HUDEP-2 (cell line): ENCODE results near the gene PPP2R2D.
A peak's percentile ranks its signal among the peaks of the same experiment; 100 is the strongest.
"Not testable (repeated sequence)": the region's sequence is repeated elsewhere in the genome, so short reads cannot be mapped to it uniquely, and the experiment has no call there.

Experiments used
- DNase-seq, 76 experiments: peaks; one replicate each; lab custom pipeline; 2025; ENCODE audit not compliant: unreplicated experiment in 76 of 76; lab: John Stamatoyannopoulos, UW

Gene PPP2R2D

GRCh38 chr10:131971591-131971990, 70.8 kb downstream of the PPP2R2D start:
- no peak for DNase-seq

- DNase-seq = peak in 3 of 76 experiments; percentile 6 to 42 (median 19)
Measured at GRCh38 chr10:131972474-131973071, 71.8 kb downstream of the PPP2R2D start.

DNA sequence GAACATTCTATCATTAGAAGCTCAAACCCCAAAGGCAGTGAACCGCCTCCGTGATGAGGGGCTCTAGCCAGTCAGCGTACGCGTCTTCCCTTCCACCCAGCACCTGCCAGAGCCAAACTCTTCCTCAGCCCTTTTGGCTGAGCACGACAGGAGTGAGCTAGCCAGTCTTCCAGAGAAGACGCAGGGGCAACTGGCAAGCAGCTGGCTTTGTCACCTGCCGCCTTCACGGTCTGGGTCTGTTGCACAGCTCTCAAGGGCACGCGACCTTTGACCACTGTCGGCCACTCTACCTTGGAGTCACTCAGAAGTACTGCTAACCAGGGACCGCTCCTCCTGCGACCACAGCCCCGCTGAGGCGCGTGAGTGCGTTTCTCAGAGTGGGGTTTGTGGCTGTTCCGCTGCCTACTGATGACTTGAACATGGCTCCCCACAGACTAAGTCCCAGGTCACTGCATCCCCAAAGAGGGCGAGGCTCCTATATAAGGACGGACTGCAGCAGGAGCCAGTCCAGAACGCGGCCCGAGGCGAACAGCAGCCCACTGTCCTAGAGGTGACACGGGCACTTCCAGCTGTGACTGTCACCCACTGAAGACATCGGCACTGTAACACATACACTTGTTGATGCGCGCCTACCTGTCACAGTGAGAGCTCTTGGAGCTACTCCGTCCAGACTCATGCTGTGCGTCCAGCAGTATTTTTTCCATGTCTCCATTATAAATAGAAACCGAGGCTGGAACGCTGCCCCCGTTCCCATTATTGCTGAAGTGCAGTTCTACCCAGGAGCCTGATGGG, 72.5 kb downstream of the PPP2R2D start:
- no peak for DNase-seq

GRCh38 chr10:131974034-131974817, 73.4 kb downstream of the PPP2R2D start:
- DNase-seq = no peak

DNA sequence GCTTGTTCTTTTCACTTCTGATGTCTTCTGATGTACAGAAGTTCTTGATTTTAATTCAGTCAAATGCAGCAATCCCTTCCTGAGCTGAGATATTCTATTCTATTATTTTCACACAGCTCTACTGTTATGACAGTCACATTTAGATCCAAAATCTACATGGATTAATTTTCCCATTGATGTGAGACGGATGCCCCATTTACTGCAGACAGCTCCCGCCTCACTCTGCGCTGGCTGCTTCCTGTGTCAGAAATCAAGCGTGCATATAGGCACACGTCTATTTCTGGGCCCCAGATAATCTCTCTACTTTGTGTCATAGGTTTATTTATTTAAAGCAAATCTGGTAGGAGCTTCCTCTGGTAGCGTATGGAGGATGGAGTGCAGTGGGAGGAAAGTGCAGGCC, 74.2 kb downstream of the PPP2R2D start:
- no peak for DNase-seq

DNA sequence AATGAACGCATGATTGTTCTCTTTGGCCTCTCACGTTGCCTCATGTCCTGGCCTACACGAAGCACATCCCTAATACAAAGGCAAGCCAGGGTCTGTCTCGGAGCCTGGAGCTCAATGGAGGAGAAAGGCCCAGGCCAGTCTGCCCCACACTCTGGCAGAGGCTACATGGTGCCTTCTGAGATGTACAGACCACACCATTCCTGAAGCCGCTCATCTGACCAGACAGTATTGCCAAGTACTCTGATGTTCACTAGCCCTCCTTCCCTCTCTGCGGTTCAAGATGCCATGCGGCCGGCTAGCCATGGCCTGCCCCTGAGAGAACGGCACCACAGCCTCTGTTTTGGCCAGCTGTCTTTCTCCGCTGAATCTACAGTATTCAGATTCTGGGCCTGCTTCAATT, 75.0 kb downstream of the PPP2R2D start:
- no peak for DNase-seq

DNA sequence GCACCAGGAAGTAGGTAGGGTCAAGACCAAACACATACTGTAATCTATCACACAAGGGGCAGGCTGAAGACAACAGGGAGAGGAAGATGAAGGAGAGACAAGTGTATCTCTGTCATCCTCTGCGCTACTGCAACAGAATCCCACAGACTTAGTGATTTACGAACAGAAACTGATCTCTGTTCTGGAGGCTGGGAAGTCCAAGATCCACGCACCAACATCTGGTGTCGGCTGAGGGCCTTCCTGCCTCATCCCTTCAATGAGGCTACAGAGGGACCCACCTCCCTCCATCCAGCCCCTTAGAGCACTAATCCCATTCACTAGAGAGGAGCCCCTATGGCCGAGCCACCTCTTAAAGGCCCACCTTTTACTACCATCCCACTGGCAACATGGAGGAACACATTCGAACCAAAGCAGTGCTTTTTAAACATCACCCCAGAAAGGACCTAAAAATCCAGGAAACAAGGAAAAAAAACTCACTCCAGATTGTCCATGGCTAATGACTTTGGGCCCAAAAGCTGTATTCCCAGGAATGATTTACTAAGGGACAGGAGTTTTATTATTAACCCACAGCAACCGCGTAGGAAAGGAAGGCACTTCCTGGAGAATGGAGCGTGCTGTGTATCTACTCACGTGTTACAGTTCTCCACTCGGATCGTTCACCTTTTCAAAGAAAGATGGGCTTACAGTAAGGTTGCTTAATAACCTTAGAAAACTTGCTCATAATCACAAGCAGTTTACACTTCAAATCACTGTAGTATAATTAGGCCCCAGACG, 76.7 kb downstream of the PPP2R2D start:
- no peak for DNase-seq

- no peak for DNase-seq
Measured at GRCh38 chr10:131978366-131978765, 77.6 kb downstream of the PPP2R2D start.

GRCh38 chr10:131978851-131979250, 78.0 kb downstream of the PPP2R2D start:
- DNase-seq = no peak

GRCh38 chr10:131979336-131979735, 78.5 kb downstream of the PPP2R2D start:
- DNase-seq = no peak

DNA sequence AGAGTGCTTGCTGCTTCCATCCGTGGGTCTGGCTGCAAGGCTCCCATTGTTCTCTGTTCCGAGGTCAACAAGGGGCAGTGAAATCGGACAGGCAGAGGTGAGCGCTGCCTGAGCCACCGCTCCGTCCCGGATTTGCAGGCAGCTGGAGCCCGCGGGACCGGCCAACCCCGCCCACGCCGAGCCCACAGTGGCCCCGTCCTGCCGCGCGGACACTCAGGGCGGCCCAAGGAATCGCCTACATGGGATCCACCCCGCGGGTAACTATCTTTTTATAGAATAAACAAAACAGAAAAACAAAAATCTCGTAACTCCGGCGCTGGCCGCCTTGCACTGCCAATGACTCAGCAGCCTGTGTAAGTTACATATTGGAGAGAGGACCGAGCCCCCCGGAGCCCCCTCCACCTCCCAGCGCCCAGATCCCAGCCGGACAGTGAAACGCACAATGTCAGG, 79.0 kb downstream of the PPP2R2D start:
- DNase-seq = no peak

DNA sequence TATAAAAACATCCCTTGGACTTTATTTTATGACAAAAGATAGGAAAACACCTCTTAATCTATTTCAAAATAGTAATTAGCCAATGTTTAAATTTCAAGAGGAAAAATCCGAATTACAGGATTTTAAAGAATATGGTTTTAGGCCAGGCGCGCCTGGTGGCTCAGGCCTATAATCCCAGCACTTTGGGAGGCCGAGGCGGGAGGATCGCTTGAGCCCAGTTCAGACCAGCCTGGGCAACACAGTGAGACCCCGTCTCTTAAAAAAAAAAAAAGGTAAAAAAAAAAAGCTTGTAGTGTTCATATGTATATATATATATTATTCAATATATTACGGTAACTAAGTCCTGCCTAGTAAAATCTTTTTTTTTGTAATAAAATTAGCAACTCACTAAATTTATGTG, 79.5 kb downstream of the PPP2R2D start:
- DNase-seq = no peak

- DNase-seq = peak in 2 of 76 experiments; percentile 5
Measured at GRCh38 chr10:131980761-131981428, 80.1 kb downstream of the PPP2R2D start.

DNA sequence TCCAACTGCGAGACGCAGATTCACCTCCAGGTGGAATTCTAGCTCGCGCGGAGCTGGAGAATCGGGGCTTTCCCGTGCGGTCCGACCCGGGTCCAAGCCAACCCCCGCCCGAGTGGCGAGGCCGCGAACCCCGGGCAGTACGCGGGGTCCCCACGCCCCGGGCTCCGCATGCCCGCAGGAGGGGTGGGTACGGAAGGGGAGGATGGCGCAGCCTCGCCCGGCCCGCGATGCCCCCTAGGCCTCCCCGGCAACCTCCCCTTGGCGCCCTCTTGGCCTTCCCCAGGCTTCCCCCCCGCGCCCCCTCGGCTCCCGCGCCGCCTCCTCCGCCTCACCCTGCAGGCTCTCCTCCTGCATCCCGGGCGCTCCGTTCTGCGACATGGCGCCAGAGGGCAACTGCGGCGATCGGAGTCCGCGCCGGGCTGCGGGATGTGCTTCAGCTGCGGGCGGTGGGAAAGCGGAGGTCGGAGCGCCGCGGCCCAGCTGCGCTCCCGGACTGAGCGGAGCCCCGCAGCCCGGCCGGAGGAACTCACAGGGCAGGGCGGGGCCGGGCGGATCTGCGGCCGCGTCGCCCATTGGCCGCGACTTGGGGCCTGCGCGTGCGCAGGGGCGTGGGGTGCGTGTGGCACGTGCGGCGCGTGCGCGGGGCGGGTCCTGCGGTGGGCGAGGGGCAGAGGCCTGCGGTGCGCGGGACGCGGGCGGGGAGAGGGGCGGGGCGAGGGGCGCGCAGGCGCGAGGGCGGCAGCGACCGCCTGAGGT, 80.8 kb downstream of the PPP2R2D start, which contains the start of gene BNIP3:
Gene BNIP3 (minus strand): TSS at position 495 of the 756 bp plus-strand sequence. CDS start 117 bp downstream, at position 378.
- DNase-seq = peak in 75 of 76 experiments; percentile 24 to 96 (median 87)

DNA sequence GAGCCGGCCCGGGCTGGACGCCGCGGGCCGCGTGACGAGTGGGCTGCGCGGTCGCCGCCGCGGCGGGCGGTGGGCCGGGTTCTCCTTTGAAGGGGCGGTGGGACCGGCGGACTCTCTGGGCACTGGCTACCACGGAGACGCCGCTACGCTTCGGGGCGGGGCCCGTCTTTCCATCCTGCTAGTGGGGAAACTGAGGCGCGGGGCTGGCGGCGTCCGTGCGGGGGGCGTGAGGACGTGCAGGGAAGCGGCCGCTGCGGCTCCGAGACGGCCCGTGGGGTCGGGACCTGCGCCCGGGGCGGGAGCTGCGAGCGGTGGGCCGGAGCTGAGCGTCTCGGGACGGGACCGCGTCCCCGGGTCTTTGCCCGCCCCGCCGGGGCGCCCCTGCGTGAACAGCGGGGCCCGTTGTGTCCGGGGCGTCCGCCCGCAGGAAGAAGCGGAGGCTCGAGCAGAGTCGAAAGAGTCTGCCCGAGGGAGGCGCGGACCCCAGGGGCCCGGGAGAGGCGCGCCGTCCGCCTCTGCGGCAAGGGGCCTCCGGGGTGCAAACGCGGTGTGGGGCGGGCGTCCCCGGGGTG, 81.5 kb downstream of the PPP2R2D start:
- peak in 1 of 76 experiments; percentile 58 for DNase-seq

- no peak for DNase-seq
Measured at GRCh38 chr10:131982796-131983195, 82.0 kb downstream of the PPP2R2D start.

DNA sequence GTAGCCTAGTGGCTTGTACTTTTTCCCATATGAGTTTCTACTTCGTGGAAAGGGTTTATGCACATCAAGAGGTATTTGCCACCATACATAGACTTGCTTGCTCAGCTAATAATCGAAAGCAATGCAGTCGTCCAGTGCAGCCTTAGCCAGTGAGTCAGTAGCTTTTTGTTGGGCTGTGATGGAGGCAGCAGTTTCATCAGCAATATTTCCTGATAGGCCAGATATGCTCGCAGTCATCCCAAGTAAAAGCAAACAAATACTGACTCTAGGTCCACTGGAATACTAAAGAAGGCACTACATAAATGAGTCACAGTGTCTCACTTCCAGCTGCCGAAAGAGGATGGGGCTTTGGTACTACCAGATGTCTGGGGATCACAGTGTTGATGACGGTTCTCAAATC, 83.0 kb downstream of the PPP2R2D start:
- DNase-seq = no peak

- DNase-seq = not testable (repeated sequence)
Measured at GRCh38 chr10:131986851-131987250, 86.0 kb downstream of the PPP2R2D start.

DNA sequence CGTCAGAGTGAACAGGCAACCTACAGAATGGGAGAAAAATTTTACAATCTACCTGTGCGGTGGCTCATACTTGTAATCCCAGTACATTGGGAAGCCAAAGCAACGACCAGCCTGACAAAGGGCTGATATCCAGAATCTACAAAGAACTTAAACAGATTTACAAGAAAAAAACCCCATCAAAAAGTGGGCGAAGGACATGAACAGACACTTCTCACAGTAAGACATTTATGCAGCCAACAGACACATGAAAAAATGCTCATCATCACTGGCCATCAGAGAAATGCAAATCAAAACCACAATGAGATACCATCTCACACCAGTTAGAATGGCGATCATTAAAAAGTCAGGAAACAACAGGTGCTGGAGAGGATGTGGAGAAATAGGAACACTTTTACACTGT, 86.5 kb downstream of the PPP2R2D start:
- not testable (repeated sequence) for DNase-seq
